MV-4-11 (cell line): ENCODE data around the gene FAM83C.
A peak's percentile ranks its signal among the peaks of the same experiment; 100 is the strongest.

Experiments
- DNase-seq: peaks from one replicate; lab custom pipeline; 2025; lab: John Stamatoyannopoulos, UW

The FAM83C gene

GRCh38 chr20:35291654-35292503 is at the start of gene FAM83C:
Gene FAM83C (minus strand): TSS chr20:35292425. CDS start chr20:35292304, 121 bp downstream.
- DNase-seq, result no peak

DNA sequence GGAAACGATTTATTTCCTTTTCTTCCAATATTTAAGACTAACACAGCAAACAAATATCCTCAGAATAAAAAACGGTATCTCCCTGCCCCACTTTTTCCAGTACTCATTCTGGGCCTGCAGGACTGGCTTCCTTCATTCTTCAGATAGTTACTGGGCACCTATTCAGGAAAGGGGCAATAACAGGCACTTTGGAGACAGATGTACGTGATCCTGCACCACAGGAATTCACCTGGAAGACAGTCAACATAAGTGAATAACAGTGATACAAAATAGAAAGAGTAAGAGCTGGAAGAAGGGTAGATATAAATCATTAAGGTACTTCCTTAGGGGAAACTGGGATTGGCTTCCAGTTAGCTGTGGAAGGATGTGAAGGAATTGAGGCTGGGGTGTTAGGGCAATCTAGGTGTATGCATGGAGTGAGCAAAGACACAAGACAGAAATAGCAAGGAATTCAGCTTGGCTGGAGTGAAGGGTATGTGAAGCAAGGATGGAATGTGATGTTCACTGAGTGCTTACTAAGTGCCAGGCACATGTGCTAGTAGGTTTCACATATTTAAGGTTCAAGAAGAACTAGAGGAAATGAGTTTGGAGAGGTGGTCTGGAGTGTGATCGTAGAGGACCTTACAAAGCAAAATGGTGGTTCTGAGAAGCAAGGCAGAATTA is 49.3 kb upstream of the FAM83C start:
- no peak for DNase-seq

- DNase-seq, result no peak
Observed at GRCh38 chr20:35340436-35340835, 48.2 kb upstream of the FAM83C start.

DNA sequence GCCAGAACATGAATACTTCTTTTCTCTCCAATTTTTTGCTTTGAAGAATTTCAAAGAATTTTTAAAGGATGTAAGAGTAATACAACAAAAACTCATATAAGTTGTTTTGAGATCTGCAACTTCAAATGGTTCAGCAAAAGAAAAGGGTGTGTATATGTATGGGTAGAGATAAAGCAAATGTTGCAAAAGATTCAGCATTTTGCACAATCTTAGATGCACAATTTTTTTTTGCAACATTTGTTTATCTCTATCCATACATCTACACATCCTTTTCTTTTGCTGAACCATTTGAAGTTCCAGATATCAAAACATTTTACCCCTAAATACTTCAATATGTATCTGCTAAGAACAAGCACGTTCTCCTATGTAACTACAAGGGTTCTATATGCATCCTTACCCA is 47.4 kb upstream of the FAM83C start:
- DNase-seq, result no peak

GRCh38 chr20:35339007-35339406 is 46.8 kb upstream of the FAM83C start:
- no peak for DNase-seq

GRCh38 chr20:35334311-35335101 is 42.3 kb upstream of the FAM83C start:
- no peak for DNase-seq

DNA sequence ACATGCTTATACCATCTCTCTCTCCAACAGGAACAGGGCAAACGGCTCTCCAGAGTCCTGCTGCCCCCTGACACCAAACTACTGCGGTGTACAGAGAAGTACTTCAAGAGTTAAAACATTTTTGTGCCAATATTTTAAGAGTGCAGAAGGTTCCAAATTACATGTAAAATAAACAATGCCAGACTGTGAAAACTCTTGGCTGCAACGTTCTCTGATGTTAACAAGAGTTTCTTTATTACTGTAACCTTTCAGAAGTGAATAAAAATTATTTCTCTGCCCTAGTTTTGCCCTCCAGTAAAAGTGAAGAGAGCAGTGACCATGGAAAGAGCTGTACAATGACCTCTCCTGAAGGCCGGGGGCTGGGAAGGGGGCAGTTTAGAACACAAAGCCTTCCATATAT is 41.4 kb upstream of the FAM83C start:
- no peak for DNase-seq

GRCh38 chr20:35332540-35333200 is 40.4 kb upstream of the FAM83C start:
- DNase-seq, result no peak

- DNase-seq, result peak; percentile 60
Observed at GRCh38 chr20:35329435-35330139, 37.4 kb upstream of the FAM83C start.

- no peak for DNase-seq
Observed at GRCh38 chr20:35328689-35329088, 36.5 kb upstream of the FAM83C start.

- no peak for DNase-seq
Observed at GRCh38 chr20:35328095-35328685, 36.0 kb upstream of the FAM83C start.

GRCh38 chr20:35327074-35327976 is 35.1 kb upstream of the FAM83C start:
- DNase-seq, result no peak

DNA sequence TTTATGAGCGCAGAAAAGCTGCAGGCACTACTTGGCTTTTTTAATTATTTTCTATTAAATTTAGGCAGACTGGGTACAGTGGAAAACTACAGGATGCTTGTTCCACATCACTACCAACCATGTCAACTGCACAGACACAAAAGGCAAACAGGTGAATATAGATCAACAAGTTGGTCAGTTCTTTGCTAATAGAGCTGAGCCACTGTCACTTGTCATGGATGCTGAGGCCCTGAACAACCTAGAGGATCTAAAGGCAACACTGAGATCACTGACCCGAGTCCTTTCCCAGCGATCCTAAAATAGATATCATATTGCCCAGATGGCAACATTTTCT is 34.5 kb upstream of the FAM83C start:
- DNase-seq, result no peak

- DNase-seq, result peak; percentile 87
Observed at GRCh38 chr20:35326021-35326739, 34.0 kb upstream of the FAM83C start.

GRCh38 chr20:35325401-35325800 is 33.2 kb upstream of the FAM83C start:
- no peak for DNase-seq

- DNase-seq, result no peak
Observed at GRCh38 chr20:35320396-35321126, 28.3 kb upstream of the FAM83C start.

- no peak for DNase-seq
Observed at GRCh38 chr20:35319871-35320197, 27.6 kb upstream of the FAM83C start.

GRCh38 chr20:35319192-35319870 is 27.1 kb upstream of the FAM83C start:
- DNase-seq, result no peak
